NCI-H2196 (cell line): ENCODE results near the gene AHSG.

ENCODE experiments used
- DNase-seq: peaks from one replicate; lab custom pipeline; 2025; ENCODE audit not compliant: unreplicated experiment; lab: John Stamatoyannopoulos, UW

Gene AHSG

GRCh38 chr3:186592682-186593081 lies 20.2 kb upstream of the AHSG start:
- DNase-seq: no peak

- DNase-seq: no peak
Observed at GRCh38 chr3:186593862-186594261, 19.0 kb upstream of the AHSG start.

GRCh38 chr3:186594591-186595113 lies 18.2 kb upstream of the AHSG start:
- DNase-seq: no peak

GRCh38 chr3:186596568-186597287 lies 16.1 kb upstream of the AHSG start:
- DNase-seq: no peak

GRCh38 chr3:186598108-186598784 lies 14.6 kb upstream of the AHSG start:
- no peak for DNase-seq

GRCh38 chr3:186598794-186599141 lies 14.1 kb upstream of the AHSG start:
- DNase-seq: no peak

GRCh38 chr3:186599142-186599784 lies 13.6 kb upstream of the AHSG start:
- no peak for DNase-seq

- DNase-seq: no peak
Observed at GRCh38 chr3:186599785-186600166, 13.1 kb upstream of the AHSG start.

GRCh38 chr3:186600896-186601295 lies 12.0 kb upstream of the AHSG start:
- DNase-seq: no peak

GRCh38 chr3:186603159-186603558 lies 9.7 kb upstream of the AHSG start:
- no peak for DNase-seq

GRCh38 chr3:186605078-186605477 lies 7.8 kb upstream of the AHSG start:
- DNase-seq: no peak

GRCh38 chr3:186605561-186606545 lies 7.0 kb upstream of the AHSG start:
- no peak for DNase-seq

- DNase-seq: no peak
Observed at GRCh38 chr3:186608624-186609215, 4.1 kb upstream of the AHSG start.

- no peak for DNase-seq
Observed at GRCh38 chr3:186609247-186609868, 3.5 kb upstream of the AHSG start.

GRCh38 chr3:186612065-186612464 lies 795 bp upstream of the AHSG start:
- no peak for DNase-seq

GRCh38 chr3:186613637-186614265 lies 891 bp downstream of the AHSG start:
- no peak for DNase-seq

- DNase-seq: no peak
Observed at GRCh38 chr3:186614266-186614596, 1.4 kb downstream of the AHSG start.

- DNase-seq: peak; percentile 92
Observed at GRCh38 chr3:186614597-186615483, 2.0 kb downstream of the AHSG start.

- DNase-seq: no peak
Observed at GRCh38 chr3:186616299-186616617, 3.4 kb downstream of the AHSG start.
